GM23248 (cell line): ENCODE data around the gene SMG1. TPM values are rescaled to one million over a fixed set of nuclear protein-coding genes. Genes with fewer than 3 reads are reported as not detected.
"Not testable (repeated sequence)": the region's sequence is repeated elsewhere in the genome, so short reads cannot be mapped to it uniquely, and the experiment has no call there.

Experiments used
- DNase-seq: peaks from one replicate; pipeline ENCODE4 v3.0.0-alpha.2; 2015
- H2AFZ ChIP-seq: fragments of 200-600 bp; sonication (generic); 2 replicates; pipeline ENCODE4 v1.6.1; 2016; ENCODE audit warnings: antibody characterized with exemption
- H3F3A ChIP-seq: fragments of 200-600 bp; sonication (generic); 2 replicates; pipeline ENCODE4 v1.6.1; 2016; ENCODE audit warnings: mild to moderate bottlenecking, antibody characterized with exemption, mixed run types; ENCODE audit not compliant: insufficient read depth
- H3K27ac ChIP-seq: fragments of 200-600 bp; sonication (generic); 2 replicates; pipeline ENCODE4 v1.5.1; 2016; ENCODE audit warnings: mild to moderate bottlenecking
- H3K27me3 ChIP-seq: fragments of 200-600 bp; sonication (generic); replicated peaks from 2 replicates; pipeline ENCODE4 v1.6.1; 2016; ENCODE audit warnings: mild to moderate bottlenecking; ENCODE audit not compliant: insufficient read depth
- H3K36me3 ChIP-seq: fragments of 200-600 bp; sonication (generic); 2 replicates; pipeline ENCODE4 v1.6.1; 2016; ENCODE audit warnings: low read depth, mild to moderate bottlenecking
- H3K4me1 ChIP-seq: fragments of 200-600 bp; sonication (generic); 2 replicates; pipeline ENCODE4 v1.6.1; 2016; ENCODE audit warnings: mild to moderate bottlenecking; ENCODE audit not compliant: insufficient read depth
- H3K4me2 ChIP-seq: fragments of 200-600 bp; sonication (generic); one replicate; pipeline ENCODE4 v1.6.1; 2016; ENCODE audit warnings: mild to moderate bottlenecking; ENCODE audit not compliant: unreplicated experiment
- H3K4me3 ChIP-seq: fragments of 200-600 bp; sonication (generic); 2 replicates; pipeline ENCODE4 v1.5.1; 2016; ENCODE audit warnings: mild to moderate bottlenecking
- H3K79me2 ChIP-seq: fragments of 200-600 bp; sonication (generic); 2 replicates; pipeline ENCODE4 v1.6.1; 2016; ENCODE audit warnings: mild to moderate bottlenecking; ENCODE audit not compliant: insufficient read depth
- H3K9ac ChIP-seq: fragments of 200-600 bp; sonication (generic); 2 replicates; pipeline ENCODE4 v1.6.1; 2016; ENCODE audit warnings: mild to moderate bottlenecking
- H3K9me2 ChIP-seq: fragments of 200-600 bp; sonication (generic); 2 replicates; pipeline ENCODE4 v1.6.1; 2016; ENCODE audit warnings: mixed run types, mild to moderate bottlenecking, moderate library complexity; ENCODE audit not compliant: insufficient read depth
- H3K9me3 ChIP-seq: fragments of 200-600 bp; sonication (generic); one replicate; pipeline ENCODE4 v1.6.1; 2017; ENCODE audit warnings: low read depth
- H4K20me1 ChIP-seq: fragments of 200-600 bp; sonication (generic); 2 replicates; pipeline ENCODE4 v1.6.0; 2016; ENCODE audit not compliant: insufficient read depth
- EZH2 ChIP-seq: fragments of 200-600 bp; sonication (generic); IDR thresholded peaks from 2 replicates; pipeline ENCODE4 v1.6.1; 2018; ENCODE audit warnings: antibody characterized with exemption, mild to moderate bottlenecking; ENCODE audit not compliant: insufficient read depth, poor library complexity, severe bottlenecking
- EZH2phosphoT487 ChIP-seq: fragments of 200-600 bp; sonication (generic); IDR thresholded peaks from 2 replicates; pipeline ENCODE4 v1.6.1; 2018; ENCODE audit warnings: antibody characterized with exemption, moderate library complexity, mild to moderate bottlenecking, low read depth; ENCODE audit not compliant: insufficient read depth
- WGBS, 2 experiments: methylation state at CpG; one replicate each; pipeline ENCODE4 v1.1.6; 2015 to 2017; ENCODE audit warnings: low lambda C conversion rate in 2 of 2, low coverage in 1 of 2; ENCODE audit errors: missing lambda C conversion rate in 2 of 2; 5-methylcytosine and 5-hydroxymethylcytosine counted together
- in situ Hi-C: fragments of 300-500 bp; cut with MboI; formaldehyde crosslinking; loops from 2 replicates; pipeline ENCODE4 v1.15.0; 2020
- polyA plus RNA-seq: library from polyadenylated mRNA; unstranded; fragments of >200 nt; fragmentation: Nextera tagmentation; extraction: Ambion mirVana; gene quantifications from 2 replicates; pipeline ENCODE4 v1.2.1, GENCODE V29; 2016
- total RNA-seq: library from RNA; depleted of rRNA; stranded (reverse); fragments of >200 nt; shearing (Covaris generic); gene quantifications from 2 replicates; pipeline ENCODE4 v1.2.3, GENCODE V29; 2014

SMG1 gene
- total and polyA plus RNA-seq, 2 experiments from 2014 or later: 9.3 to 37.1 TPM

GRCh38 chr16:18966791-18967190 is 40.6 kb upstream of the SMG1 start:
- H3K9me2 ChIP-seq: no peaks in the 10 kb centered on the region
- no peaks in the 10 kb centered on the region for H3K4me1 ChIP-seq
- H2AFZ ChIP-seq: no peak overlapping the region
- in situ Hi-C loops: no loop called here
- H3K4me3 ChIP-seq: no peak overlapping the region
- no peaks in the 10 kb centered on the region for H3K79me2 ChIP-seq
- DNase-seq: no peak
- no peak overlapping the region for H3K9ac ChIP-seq
- TF ChIP-seq EZH2: no peak
- no peak for TF ChIP-seq EZH2phosphoT487
- H4K20me1 ChIP-seq: no peaks in the 10 kb centered on the region
- no peak overlapping the region for H3K4me2 ChIP-seq
- H3F3A ChIP-seq: no peaks in the 10 kb centered on the region
- H3K9me3 ChIP-seq: no peaks in the 10 kb centered on the region
- no peaks in the 10 kb centered on the region for H3K27me3 ChIP-seq
- no peak overlapping the region for H3K27ac ChIP-seq
- WGBS, 2 experiments: 75 to 77% methylated on average over 5 of the region's 5 CpGs
- H3K36me3 ChIP-seq: no peaks in the 10 kb centered on the region

DNA sequence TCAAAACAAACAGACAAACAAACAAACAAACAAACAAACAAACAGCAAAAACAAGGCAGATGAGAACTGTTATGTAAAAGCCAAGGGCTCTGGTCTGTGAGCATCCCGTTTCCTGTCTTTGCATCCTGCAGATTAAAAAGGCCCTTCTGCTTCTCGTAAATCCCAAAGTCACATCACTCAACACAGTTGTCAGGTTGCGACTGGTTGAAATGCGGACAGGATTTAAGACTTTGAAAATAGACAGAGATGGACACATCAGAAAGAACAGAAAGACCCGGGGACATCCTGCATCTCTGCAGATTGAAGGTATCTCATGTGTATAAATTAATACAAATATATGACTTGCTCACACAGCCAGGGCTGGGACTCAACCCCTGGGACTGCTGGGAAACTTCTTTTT is 39.3 kb upstream of the SMG1 start:
- Histone ChIP-seq H4K20me1 (no peaks in the 10 kb centered on the region), H3F3A (no peaks in the 10 kb centered on the region), H2AFZ (no peak overlapping the region), H3K9me3 (no peaks in the 10 kb centered on the region), H3K79me2 (no peaks in the 10 kb centered on the region), H3K36me3 (no peaks in the 10 kb centered on the region), H3K27me3 (no peaks in the 10 kb centered on the region), H3K4me2 (no peak overlapping the region), H3K9ac (no peak overlapping the region), H3K27ac (no peak overlapping the region), H3K9me2 (no peaks in the 10 kb centered on the region), H3K4me1 (no peaks in the 10 kb centered on the region), H3K4me3 (no peak overlapping the region)
- WGBS, 2 experiments: 84 to 86% methylated on average over 5 of the region's 5 CpGs
- no peak for DNase-seq
- in situ Hi-C loops: no loop called here
- no peak for TF ChIP-seq EZH2phosphoT487
- TF ChIP-seq EZH2: no peak

GRCh38 chr16:18959031-18959505 is 32.9 kb upstream of the SMG1 start:
- no peak overlapping the region for H3K4me2 ChIP-seq
- H3K9me2 ChIP-seq: no peaks in the 10 kb centered on the region
- no peak overlapping the region for H3K27ac ChIP-seq
- no peak overlapping the region for H3K4me3 ChIP-seq
- WGBS, 2 experiments: 53 to 56% methylated on average over 2 of the region's 2 CpGs
- peak overlapping the region; percentile 75 for H2AFZ ChIP-seq
- H3K9ac ChIP-seq: no peak overlapping the region
- H3K79me2 ChIP-seq: no peaks in the 10 kb centered on the region
- DNase-seq: peak; percentile 30
- H3K36me3 ChIP-seq: no peaks in the 10 kb centered on the region
- TF ChIP-seq EZH2 (no peak), EZH2phosphoT487 (no peak)
- H3F3A ChIP-seq: no peaks in the 10 kb centered on the region
- H3K9me3 ChIP-seq: no peaks in the 10 kb centered on the region
- H3K4me1 ChIP-seq: no peaks in the 10 kb centered on the region; the same call in 1 of the 2 replicates
- no peaks in the 10 kb centered on the region for H3K27me3 ChIP-seq
- in situ Hi-C loops: no loop called here
- no peaks in the 10 kb centered on the region for H4K20me1 ChIP-seq

- no peak for DNase-seq
- no peaks in the 10 kb centered on the region for H3K27me3 ChIP-seq
- H3K9me2 ChIP-seq: no peaks in the 10 kb centered on the region
- no peak overlapping the region for H3K4me3 ChIP-seq
- no peak overlapping the region for H3K27ac ChIP-seq
- H3K4me2 ChIP-seq: no peak overlapping the region
- H3K36me3 ChIP-seq: no peaks in the 10 kb centered on the region
- TF ChIP-seq EZH2phosphoT487 (no peak), EZH2 (no peak)
- in situ Hi-C loops: no loop called here
- H3K9me3 ChIP-seq: no peaks in the 10 kb centered on the region
- H3F3A ChIP-seq: no peaks in the 10 kb centered on the region
- no peak overlapping the region for H3K9ac ChIP-seq
- peak overlapping the region; percentile 75; the same call in 1 of the 2 replicates for H2AFZ ChIP-seq
- no peaks in the 10 kb centered on the region for H3K79me2 ChIP-seq
- no peaks in the 10 kb centered on the region; the same call in 1 of the 2 replicates for H3K4me1 ChIP-seq
- WGBS, 2 experiments: 59 to 75% methylated on average over 2 of the region's 2 CpGs
- no peaks in the 10 kb centered on the region for H4K20me1 ChIP-seq
These were observed 32.4 kb upstream of the SMG1 start for GRCh38 chr16:18958621-18959029.

DNA sequence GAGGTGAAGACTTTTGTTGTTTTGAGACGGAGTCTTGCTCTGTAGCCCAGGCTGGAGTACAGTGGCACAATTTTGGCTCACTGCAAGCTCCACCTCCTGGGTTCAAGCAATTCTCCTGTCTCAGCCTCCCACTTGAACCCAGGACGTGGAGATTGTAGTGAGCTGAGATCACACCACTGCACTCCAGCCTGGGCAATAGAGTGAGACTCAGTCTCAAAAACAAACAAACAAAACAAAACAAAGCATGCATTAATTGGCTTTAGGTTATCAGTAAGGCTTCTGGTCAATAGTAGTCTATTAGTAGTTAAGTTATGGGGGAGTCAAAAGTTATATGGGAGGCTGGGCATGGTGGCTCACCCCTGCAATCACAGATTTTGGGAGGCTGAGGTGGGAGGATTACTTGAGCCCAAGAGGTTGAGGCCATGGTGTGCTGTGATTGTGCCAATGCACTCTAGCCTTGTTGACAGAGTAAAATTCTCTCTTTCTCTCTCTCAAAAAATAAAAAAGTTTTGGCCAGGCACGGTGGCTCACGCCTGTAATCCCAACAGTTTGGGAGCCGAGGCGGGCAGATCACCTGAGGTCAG is 30.5 kb upstream of the SMG1 start:
- H3K36me3 ChIP-seq, H3F3A ChIP-seq, H3K79me2 ChIP-seq, H3K9ac ChIP-seq, H3K9me2 ChIP-seq, H3K27ac ChIP-seq, H3K4me3 ChIP-seq, DNase-seq, H2AFZ ChIP-seq, H4K20me1 ChIP-seq, H3K27me3 ChIP-seq, H3K4me2 ChIP-seq, H3K9me3 ChIP-seq, in situ Hi-C loops, H3K4me1 ChIP-seq: not testable (repeated sequence)
- WGBS, 2 experiments: 61 to 68% methylated on average over 6 of the region's 6 CpGs

DNA sequence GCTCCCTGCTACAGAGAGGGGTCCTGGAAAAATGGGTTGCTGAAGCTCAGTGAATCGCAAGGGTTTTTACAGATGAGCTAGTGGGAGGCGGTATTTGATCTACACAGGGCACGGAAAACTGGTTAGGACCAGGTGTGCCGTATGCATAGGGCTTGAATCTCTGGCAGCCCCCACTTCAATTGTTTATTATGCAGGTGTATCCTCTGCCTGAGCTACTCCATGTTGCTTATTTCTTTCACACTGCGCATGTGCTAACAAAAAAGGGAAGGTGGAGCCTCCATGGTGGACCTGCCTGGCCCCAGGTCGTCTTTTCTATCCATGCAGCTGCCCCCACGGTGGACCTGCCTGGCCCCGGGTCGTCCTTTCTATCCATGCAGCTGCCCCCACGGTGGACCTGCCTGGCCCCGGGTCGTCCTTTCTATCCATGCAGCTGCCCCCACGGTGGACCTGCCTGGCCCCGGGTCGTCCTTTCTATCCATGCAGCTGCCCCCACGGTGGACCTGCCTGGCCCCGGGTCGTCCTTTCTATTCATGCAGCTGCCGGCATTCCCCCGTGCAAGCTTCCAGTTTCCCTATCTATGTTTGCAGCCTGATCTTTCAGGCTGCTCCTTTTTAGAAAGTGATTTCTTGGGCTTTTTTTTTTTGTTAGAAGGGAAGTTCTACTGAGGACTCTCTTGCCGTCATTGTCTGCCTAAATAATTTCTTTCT is 29.8 kb upstream of the SMG1 start:
- H3K9ac ChIP-seq, H4K20me1 ChIP-seq, H3K4me2 ChIP-seq, H3F3A ChIP-seq, H3K27ac ChIP-seq, H3K9me3 ChIP-seq, in situ Hi-C loops, H2AFZ ChIP-seq, DNase-seq, H3K27me3 ChIP-seq, H3K9me2 ChIP-seq, H3K36me3 ChIP-seq, H3K4me3 ChIP-seq, H3K79me2 ChIP-seq, H3K4me1 ChIP-seq: not testable (repeated sequence)
- WGBS, 2 experiments: 65 to 72% methylated on average over 13 to 17 of the region's 21 CpGs
